HG03442 (cell line): Measurements from ENCODE around the gene KCNAB1.

Experiments used
- ATAC-seq: cut with Tn5 transposase; IDR thresholded peaks from one replicate; pipeline ENCODE4 v1.9.1; 2021; ENCODE audit warnings: mild to moderate bottlenecking, moderate library complexity; ENCODE audit not compliant: unreplicated experiment

The KCNAB1 gene

GRCh38 chr3:156434921-156435320, 314.5 kb downstream of the KCNAB1 start:
- ATAC-seq = no peak

GRCh38 chr3:156443079-156443478, 322.7 kb downstream of the KCNAB1 start:
- ATAC-seq = no peak

GRCh38 chr3:156445117-156446090, 325.0 kb downstream of the KCNAB1 start:
- no peak for ATAC-seq

DNA sequence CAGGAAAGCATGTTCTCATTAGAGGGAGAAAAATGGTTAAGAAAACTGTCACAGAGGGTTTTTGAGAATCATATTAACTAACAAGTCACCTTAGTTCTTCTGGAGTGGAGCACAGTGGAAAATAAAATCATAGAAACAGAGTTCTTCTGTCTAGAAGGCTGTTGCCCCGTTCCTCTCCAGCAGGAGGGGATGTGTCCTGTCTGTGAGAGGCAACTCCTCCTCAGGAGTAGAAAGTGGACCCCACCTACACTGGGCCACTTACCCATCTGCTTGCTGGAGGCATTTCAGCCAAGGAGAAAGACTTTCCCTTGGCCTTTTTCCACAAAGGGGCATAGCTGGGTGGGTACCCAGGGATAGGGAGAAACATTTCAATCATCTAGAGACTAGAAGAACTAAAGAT, 327.9 kb downstream of the KCNAB1 start:
- peak; percentile 76 for ATAC-seq

- peak; percentile 58 for ATAC-seq
Measured at GRCh38 chr3:156449710-156450574, 329.6 kb downstream of the KCNAB1 start.

- no peak for ATAC-seq
Measured at GRCh38 chr3:156455839-156456238, 335.5 kb downstream of the KCNAB1 start.

GRCh38 chr3:156456771-156457224, 336.4 kb downstream of the KCNAB1 start:
- ATAC-seq = no peak

GRCh38 chr3:156459434-156459833, 339.1 kb downstream of the KCNAB1 start:
- ATAC-seq = no peak

DNA sequence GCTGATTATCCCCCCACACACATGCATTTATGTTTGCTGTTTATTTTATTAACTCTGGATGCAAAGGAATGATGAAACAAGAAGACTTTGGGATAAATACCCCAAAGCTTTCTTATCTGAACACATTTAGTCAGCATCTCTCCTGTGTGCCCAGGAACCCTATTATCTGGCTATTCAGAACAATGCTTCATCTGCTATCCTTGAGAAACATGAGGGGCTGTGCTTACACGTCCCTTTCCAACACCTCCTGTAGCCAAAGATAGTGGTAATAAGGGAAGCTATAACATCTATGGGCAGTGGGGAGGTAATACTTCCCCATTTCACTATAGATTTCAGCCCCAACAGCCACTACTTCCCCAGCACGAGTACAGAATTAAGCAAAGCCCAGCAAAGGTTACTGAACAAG, 339.8 kb downstream of the KCNAB1 start:
- peak; percentile 67 for ATAC-seq

- ATAC-seq = no peak
Measured at GRCh38 chr3:156461889-156462288, 341.5 kb downstream of the KCNAB1 start.

DNA sequence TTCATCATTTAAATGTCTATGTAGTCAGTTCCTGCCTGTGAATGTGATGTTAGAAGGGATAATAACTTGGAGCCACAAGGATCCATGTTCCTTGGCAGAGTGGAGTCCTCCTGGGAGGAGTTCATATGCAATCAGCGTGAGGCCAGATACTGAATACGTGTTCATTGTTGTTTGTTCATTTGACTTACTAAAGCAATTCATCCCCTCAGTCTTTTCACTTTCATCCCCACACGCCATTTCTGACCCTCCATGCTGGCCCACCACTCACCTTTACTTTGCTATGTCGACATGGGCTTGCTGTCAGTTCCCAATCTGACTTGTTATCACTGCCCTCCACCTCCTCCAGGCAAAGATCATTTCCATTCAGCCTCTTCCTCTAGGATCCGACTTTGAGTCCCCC, 342.7 kb downstream of the KCNAB1 start:
- ATAC-seq = no peak

GRCh38 chr3:156465194-156465593, 344.8 kb downstream of the KCNAB1 start:
- no peak for ATAC-seq

GRCh38 chr3:156469456-156469855, 349.1 kb downstream of the KCNAB1 start:
- no peak for ATAC-seq

DNA sequence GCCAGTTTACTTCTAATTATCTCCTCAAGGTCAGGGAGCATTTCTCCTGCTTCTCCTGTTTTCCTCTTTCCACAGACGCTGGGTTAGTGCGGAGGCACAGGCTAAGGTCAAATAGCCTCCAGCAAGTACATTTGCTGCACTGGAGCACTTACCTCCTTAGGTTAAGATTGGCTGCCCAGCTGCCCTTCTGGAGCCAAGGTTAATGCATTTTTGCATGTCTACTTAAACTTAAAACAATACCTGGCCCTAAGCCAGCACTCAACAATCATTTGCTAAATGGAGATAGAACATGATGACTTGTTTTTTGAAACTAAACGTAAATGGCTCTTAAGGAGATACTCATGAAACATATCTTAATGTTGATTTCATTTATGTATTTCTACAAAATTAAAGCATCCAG, 351.1 kb downstream of the KCNAB1 start:
- ATAC-seq = no peak

- ATAC-seq = no peak
Measured at GRCh38 chr3:156472150-156472549, 351.8 kb downstream of the KCNAB1 start.

- no peak for ATAC-seq
Measured at GRCh38 chr3:156472684-156473083, 352.3 kb downstream of the KCNAB1 start.

DNA sequence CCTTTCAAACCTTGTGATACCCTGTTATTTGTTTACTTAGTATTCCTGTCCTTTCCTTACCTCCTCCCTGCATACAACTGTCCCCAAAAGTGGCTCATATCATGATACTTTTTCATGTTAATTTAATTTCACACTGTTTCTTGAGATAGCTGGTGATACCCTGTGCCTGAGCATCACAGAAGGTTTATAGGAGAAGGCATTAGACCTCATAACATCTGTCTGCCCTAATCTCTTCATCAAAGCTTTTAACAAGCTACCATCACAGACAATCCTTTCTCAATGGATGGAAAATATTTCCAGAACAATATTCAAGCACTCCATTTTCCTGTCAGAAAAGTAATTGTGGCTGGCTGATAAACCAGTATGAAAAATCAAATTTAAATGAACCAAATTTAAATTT, 353.0 kb downstream of the KCNAB1 start:
- ATAC-seq = no peak

GRCh38 chr3:156474560-156475389, 354.4 kb downstream of the KCNAB1 start:
- no peak for ATAC-seq

DNA sequence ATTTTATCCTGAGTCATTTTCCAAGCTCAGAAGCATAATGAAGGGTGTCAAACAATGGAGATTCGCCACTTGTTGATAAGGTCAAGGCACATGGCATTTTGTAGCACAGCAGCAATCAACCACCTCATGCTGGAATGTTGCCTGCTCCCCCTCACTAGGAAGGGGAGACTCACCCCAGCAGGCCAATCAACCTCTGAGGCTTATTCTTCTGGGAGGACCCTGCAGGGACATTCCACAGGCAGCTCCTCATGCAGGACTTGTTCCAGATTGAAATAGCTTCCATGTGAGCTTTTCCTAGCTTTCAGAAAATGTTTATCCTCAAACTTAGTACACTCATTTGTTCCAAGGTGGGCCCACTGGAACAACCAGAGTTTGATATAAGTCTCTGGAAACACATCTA, 356.9 kb downstream of the KCNAB1 start:
- no peak for ATAC-seq

DNA sequence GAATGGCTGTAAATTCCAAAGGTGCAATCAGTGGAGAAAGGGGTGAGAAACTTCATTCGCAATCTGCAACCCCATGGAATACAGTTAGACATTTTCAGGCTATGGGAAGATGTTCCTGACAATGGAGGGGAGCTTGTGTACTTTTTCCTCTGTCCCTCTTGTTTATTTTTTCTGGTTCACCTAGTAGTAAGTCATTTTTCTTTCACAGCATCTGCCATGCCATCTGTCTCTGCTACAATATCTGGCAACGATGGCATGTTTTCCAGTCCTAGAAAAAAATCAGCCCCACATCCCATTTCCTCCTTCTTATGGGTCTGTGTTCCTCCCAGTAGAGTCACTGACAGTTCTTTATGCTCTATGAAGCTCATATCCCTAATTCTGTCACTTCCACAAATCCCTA, 358.5 kb downstream of the KCNAB1 start:
- no peak for ATAC-seq

- ATAC-seq = no peak
Measured at GRCh38 chr3:156479604-156480003, 359.2 kb downstream of the KCNAB1 start.
